ENCODE results near the gene NPC1. TPM values are rescaled to one million over a fixed set of nuclear protein-coding genes. Genes with fewer than 3 reads are reported as not detected.
A peak's percentile ranks its signal among the peaks of the same experiment; 100 is the strongest.

Gene NPC1
- polyA plus RNA-seq, 2 of the 4 experiments (the other 2 are of a cell fraction): 42.5 to 61.4 TPM

DNA sequence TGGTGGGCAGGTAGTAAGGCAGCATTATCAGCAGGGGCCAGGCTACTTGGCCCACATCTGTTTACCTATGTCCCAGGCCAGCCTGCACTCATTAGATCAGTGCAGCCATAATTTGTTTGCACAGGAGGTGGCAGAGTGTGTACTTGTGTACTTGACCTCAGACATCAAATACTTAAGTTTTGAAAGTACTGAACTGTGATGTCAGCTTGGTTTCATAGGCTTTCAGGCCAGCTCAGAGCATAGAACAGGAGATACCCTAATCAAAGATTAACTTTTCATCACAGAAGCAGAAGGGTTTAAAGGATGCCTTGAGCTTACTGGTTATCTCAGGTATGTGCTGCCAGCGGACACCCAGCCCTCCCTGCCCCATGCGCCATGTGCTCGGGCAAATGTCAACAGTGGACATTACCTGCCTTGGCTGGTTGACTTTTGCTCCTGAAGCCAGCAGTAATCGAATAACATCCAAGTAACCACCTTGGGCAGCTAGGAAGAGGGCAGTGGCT is 43.2 kb upstream of the NPC1 start:
- Histone ChIP-seq H3K9me3 (no peaks in the 10 kb centered on the region), H3K4me3 (no peak overlapping the region), H3K4me2 (peak overlapping the region; percentile 64), H3K27ac (peak overlapping the region; percentile 77 to 86), H3K4me1 (peaks cover 66% of the 10 kb centered on the region)
- WGBS (ENCODE audit: missing lambda C conversion rate): 0% methylated on average over 4 of the region's 4 CpGs
- ATAC-seq (peak; percentile 91 to 92), DNase-seq (ENCODE audit: low read depth in 1 of 2, low spot score in 1 of 2) (peak; percentile 61 to 95), FAIRE-seq (peak; percentile 43)
- TF ChIP-seq MYC (IDR thresholded peaks at IDR 0.05; ENCODE audit: borderline replicate concordance, low read length) (peak; percentile 82), MAX (IDR thresholded peaks at IDR 0.05) (peak; percentile 97), ZFP36 (IDR thresholded peaks at IDR 0.05; ENCODE audit: borderline replicate concordance, partially characterized antibody) (peak; percentile 30), SMC3 (IDR thresholded peaks at IDR 0.05) (0 out of 3 replicates have a peak, but pooled peaks have one; percentile 27), JUN (IDR thresholded peaks at IDR 0.05) (peak; percentile 86 to 88; a peak in 3 of 5 replicates), E2F6 (IDR thresholded peaks at IDR 0.05; ENCODE audit: borderline replicate concordance, low read depth) (0 out of 2 replicates have a peak, but pooled peaks have one; percentile 42), EHMT2 (IDR thresholded peaks at IDR 0.05; ENCODE audit: low read depth) (no peak), FOSL2 (IDR thresholded peaks at IDR 0.05) (no peak), FOSL2 (CRISPR knock-in tag; IDR thresholded peaks at IDR 0.05) (peak; percentile 62; the same call in 1 of the 2 replicates), PBX3 (IDR thresholded peaks at IDR 0.05) (peak; percentile 64; the same call in 1 of the 2 replicates), FOSB (CRISPR knock-in tag; IDR thresholded peaks at IDR 0.05) (no peak), JUNB (IDR thresholded peaks at IDR 0.05) (peak; percentile 80), CEBPB (IDR thresholded peaks at IDR 0.05) (peak in 1 of 2 experiments; percentile 84; a peak in 2 of 4 replicates), ZNF302 (CRISPR knock-in tag; IDR thresholded peaks at IDR 0.05) (no peak), GATA3 (IDR thresholded peaks at IDR 0.05; ENCODE audit: borderline replicate concordance) (peak; percentile 97), POLR2A (IDR thresholded peaks at IDR 0.05; ENCODE audit: low read length) (no peak), ZC3H11A (IDR thresholded peaks at IDR 0.05) (no peak), EP300 (IDR thresholded peaks at IDR 0.05) (peak; percentile 77 to 88; a peak in 3 of 5 replicates), RAD21 (conservative IDR thresholded peaks at IDR 0.05 in 1 of 2, IDR thresholded peaks at IDR 0.05 in 1 of 2) (peak; percentile 31 to 47; a peak in 4 of 5 replicates)
- TF ChIP-seq, protein P1, sequence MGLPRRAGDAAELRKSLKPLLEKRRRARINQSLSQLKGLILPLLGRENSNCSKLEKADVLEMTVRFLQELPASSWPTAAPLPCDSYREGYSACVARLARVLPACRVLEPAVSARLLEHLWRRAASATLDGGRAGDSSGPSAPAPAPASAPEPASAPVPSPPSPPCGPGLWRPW (IDR thresholded peaks at IDR 0.05): no peak
- TF ChIP-seq, protein P2, sequence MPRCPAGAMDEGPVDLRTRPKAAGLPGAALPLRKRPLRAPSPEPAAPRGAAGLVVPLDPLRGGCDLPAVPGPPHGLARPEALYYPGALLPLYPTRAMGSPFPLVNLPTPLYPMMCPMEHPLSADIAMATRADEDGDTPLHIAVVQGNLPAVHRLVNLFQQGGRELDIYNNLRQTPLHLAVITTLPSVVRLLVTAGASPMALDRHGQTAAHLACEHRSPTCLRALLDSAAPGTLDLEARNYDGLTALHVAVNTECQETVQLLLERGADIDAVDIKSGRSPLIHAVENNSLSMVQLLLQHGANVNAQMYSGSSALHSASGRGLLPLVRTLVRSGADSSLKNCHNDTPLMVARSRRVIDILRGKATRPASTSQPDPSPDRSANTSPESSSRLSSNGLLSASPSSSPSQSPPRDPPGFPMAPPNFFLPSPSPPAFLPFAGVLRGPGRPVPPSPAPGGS (IDR thresholded peaks at IDR 0.05): 0 out of 3 replicates have a peak, but pooled peaks have one; percentile 40
- TF ChIP-seq, protein P3, sequence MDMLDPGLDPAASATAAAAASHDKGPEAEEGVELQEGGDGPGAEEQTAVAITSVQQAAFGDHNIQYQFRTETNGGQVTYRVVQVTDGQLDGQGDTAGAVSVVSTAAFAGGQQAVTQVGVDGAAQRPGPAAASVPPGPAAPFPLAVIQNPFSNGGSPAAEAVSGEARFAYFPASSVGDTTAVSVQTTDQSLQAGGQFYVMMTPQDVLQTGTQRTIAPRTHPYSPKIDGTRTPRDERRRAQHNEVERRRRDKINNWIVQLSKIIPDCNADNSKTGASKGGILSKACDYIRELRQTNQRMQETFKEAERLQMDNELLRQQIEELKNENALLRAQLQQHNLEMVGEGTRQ (IDR thresholded peaks at IDR 0.05): no peak
- POLR2A ChIA-PET: interaction anchor here (1.0 to 1.4 kb wide), 3 partner anchors 22 to 74 kb away, joined by 3 to 4 read pairs (median 3); no protein-coding TSS in a partner anchor
- CTCF ChIA-PET: interaction anchor here (0.6 to 6.7 kb wide), 5 partner anchors 34 to 859 kb away, joined by 3 to 74 read pairs (median 4); partner anchors contain the start of gene ANKRD29

DNA sequence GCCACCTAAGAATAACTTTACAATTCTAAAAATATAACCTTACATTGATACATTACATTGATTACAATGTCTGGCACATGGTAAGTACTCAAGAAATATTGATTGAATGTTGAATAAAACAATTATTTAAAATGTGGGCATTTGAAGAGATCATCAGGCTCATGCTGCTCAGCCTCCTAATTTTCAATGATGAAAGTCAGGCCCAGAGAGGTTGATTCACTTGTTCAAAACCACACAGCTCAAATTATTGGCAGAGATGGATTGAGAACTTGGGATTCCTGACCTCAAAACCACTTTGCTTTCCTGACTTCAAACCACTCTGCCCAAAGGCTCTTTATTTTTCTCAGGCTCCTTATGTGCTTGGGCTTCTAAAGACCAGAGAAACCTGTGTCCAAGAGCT is 41.7 kb upstream of the NPC1 start:
- Histone ChIP-seq H3K4me1 (peaks cover 66% of the 10 kb centered on the region), H3K4me3 (no peak overlapping the region), H3K27ac (peak overlapping the region; percentile 65 to 86), H3K4me2 (peak overlapping the region; percentile 71), H3K9me3 (no peaks in the 10 kb centered on the region)
- ATAC-seq (no peak), FAIRE-seq (no peak), DNase-seq (ENCODE audit: low read depth in 1 of 2, low spot score in 1 of 2) (no peak)
- POLR2A ChIA-PET: interaction anchor here (0.5 to 1.0 kb wide), 3 partner anchors 75 to 111 kb away, joined by 3 read pairs; no protein-coding TSS in a partner anchor
- CTCF ChIA-PET: interaction anchor here (0.5 to 6.7 kb wide), 4 partner anchors 34 to 184 kb away, joined by 3 to 74 read pairs (median 4); no protein-coding TSS in a partner anchor
- TF ChIP-seq ZSCAN20 (CRISPR knock-in tag; IDR thresholded peaks at IDR 0.05) (no peak), POLR2A (IDR thresholded peaks at IDR 0.05; ENCODE audit: low read length) (no peak), ZFP36 (IDR thresholded peaks at IDR 0.05; ENCODE audit: borderline replicate concordance, partially characterized antibody) (peak; percentile 69), RNF2 (IDR thresholded peaks at IDR 0.05; ENCODE audit: borderline replicate concordance, low read depth) (no peak), ZC3H11A (IDR thresholded peaks at IDR 0.05) (no peak), RFX5 (IDR thresholded peaks at IDR 0.05) (no peak), CBX8 (IDR thresholded peaks at IDR 0.05) (no peak)

Data from A549 (cell line).